SK-N-SH treated with all-trans-retinoic acid at 6 μM for 48 hours (cell line): ENCODE results near the gene ABCB10.

ENCODE experiments used
- CSRNP3 ChIP-seq: fragments of 250-450 bp; sonication (Bioruptor Pico); IDR thresholded peaks from 2 replicates; pipeline ENCODE4 v1.5.1; 2021; ENCODE audit warnings: mild to moderate bottlenecking, moderate library complexity
- GLIS3 ChIP-seq: fragments of 250-450 bp; sonication (Bioruptor Pico); IDR thresholded peaks from 2 replicates; pipeline ENCODE4 v1.5.0; 2020; ENCODE audit warnings: mild to moderate bottlenecking, moderate library complexity
- ISL1 ChIP-seq: fragments of 250-450 bp; sonication (Bioruptor Pico); IDR thresholded peaks from 2 replicates; pipeline ENCODE4 v2.1.2; 2022; ENCODE audit warnings: mild to moderate bottlenecking, moderate library complexity
- TSHZ2 ChIP-seq: fragments of 250-450 bp; sonication (Bioruptor Pico); IDR thresholded peaks from 2 replicates; pipeline ENCODE4 v1.5.0; 2020; ENCODE audit warnings: mild to moderate bottlenecking, moderate library complexity
- ZC3H10 ChIP-seq: fragments of 250-450 bp; sonication (Bioruptor Pico); IDR thresholded peaks from 2 replicates; pipeline ENCODE4 v1.5.1; 2021; ENCODE audit warnings: mild to moderate bottlenecking, moderate library complexity
- ZFP3 ChIP-seq: fragments of 250-450 bp; sonication (Bioruptor Pico); IDR thresholded peaks from 2 replicates; pipeline ENCODE4 v1.5.0; 2020; ENCODE audit warnings: mild to moderate bottlenecking, moderate library complexity
- ZNF70 ChIP-seq: fragments of 450-650 bp; formaldehyde crosslinking; IDR thresholded peaks from 2 replicates; pipeline ENCODE4 v1.5.0; 2020; ENCODE audit warnings: mild to moderate bottlenecking, moderate library complexity
- TF ChIP-seq, protein P1 (sequence below): fragments of 250-450 bp; sonication (Bioruptor Pico); IDR thresholded peaks from 2 replicates; pipeline ENCODE4 v1.5.1; 2020; ENCODE audit warnings: low read depth, mild to moderate bottlenecking, moderate library complexity
- TF ChIP-seq, protein P2 (sequence below): fragments of 250-450 bp; sonication (Bioruptor Pico); IDR thresholded peaks from 2 replicates; pipeline ENCODE4 v1.8.0; 2020; ENCODE audit warnings: mild to moderate bottlenecking, moderate library complexity, borderline replicate concordance

DNA sequence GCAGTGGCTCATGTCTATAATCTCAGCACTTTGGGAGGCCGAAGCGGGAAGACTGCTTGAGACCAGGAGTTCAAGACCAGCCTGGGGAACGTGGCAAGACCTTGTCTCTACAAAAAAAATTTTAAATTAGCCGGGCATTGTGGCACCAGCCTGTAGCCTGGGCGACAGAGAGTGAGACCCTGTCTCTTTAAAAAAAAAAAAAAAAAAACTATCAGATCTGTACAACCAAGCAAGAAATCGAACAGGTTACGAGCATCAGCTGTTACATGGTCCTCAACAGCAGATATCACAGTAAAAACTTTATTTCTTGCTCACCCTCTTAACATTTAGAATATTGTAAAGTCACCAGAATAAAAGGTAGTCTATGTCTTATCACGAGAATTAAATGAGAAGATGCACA is 51.9 kb downstream of the ABCB10 start:
- TF ChIP-seq ZNF70 (CRISPR knock-in tag) (no peak), GLIS3 (CRISPR knock-in tag) (no peak), CSRNP3 (CRISPR knock-in tag) (no peak), TSHZ2 (CRISPR knock-in tag) (no peak), ISL1 (no peak), ZC3H10 (no peak), ZFP3 (no peak)
- TF ChIP-seq, protein P1, sequence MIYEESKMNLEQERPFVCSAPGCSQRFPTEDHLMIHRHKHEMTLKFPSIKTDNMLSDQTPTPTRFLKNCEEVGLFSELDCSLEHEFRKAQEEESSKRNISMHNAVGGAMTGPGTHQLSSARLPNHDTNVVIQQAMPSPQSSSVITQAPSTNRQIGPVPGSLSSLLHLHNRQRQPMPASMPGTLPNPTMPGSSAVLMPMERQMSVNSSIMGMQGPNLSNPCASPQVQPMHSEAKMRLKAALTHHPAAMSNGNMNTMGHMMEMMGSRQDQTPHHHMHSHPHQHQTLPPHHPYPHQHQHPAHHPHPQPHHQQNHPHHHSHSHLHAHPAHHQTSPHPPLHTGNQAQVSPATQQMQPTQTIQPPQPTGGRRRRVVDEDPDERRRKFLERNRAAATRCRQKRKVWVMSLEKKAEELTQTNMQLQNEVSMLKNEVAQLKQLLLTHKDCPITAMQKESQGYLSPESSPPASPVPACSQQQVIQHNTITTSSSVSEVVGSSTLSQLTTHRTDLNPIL: no peak
- TF ChIP-seq, protein P2, sequence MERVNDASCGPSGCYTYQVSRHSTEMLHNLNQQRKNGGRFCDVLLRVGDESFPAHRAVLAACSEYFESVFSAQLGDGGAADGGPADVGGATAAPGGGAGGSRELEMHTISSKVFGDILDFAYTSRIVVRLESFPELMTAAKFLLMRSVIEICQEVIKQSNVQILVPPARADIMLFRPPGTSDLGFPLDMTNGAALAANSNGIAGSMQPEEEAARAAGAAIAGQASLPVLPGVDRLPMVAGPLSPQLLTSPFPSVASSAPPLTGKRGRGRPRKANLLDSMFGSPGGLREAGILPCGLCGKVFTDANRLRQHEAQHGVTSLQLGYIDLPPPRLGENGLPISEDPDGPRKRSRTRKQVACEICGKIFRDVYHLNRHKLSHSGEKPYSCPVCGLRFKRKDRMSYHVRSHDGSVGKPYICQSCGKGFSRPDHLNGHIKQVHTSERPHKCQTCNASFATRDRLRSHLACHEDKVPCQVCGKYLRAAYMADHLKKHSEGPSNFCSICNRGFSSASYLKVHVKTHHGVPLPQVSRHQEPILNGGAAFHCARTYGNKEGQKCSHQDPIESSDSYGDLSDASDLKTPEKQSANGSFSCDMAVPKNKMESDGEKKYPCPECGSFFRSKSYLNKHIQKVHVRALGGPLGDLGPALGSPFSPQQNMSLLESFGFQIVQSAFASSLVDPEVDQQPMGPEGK: no peak
